Right forelimb (tissue), 1 donor: ENCODE results near the gene CHST13.

Experiments
- DNase-seq: peaks from one replicate; pipeline ENCODE4 v3.0.0-alpha.2; 2018

Gene CHST13, protein sequence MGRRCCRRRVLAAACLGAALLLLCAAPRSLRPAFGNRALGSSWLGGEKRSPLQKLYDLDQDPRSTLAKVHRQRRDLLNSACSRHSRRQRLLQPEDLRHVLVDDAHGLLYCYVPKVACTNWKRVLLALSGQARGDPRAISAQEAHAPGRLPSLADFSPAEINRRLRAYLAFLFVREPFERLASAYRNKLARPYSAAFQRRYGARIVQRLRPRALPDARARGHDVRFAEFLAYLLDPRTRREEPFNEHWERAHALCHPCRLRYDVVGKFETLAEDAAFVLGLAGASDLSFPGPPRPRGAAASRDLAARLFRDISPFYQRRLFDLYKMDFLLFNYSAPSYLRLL

DNA sequence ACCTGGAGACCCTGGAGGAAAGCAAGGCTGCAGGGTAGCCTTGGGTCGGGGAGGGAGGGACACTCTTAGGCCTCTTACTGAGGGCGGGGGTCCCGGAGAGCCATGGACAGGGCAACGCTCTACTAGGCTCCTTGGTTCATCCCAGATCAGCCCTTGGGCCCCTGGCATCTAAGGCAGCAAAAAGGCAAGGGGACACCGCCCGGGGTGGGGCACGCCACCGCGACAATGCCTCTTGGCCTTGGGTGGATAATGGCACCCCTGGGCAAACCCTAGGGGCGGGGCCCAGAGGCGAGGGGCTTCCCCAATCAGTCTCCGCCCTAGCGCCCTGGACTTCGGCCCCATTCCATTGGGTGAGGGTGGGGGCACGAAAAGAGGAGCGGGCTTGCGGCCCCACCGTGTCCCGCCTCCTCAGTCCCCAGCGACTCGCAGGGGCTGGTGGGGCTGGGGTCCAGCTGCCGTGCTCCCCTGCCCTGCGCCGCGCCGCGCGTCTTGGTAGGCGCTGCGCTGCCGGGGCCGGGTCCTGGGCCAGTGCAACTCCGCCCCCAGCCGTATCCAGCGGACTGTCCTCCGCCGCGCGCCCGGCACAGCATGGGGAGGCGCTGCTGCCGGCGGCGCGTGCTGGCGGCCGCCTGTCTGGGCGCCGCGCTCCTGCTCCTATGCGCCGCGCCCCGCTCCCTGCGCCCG is at the start of gene CHST13:
TSS of gene CHST13 (plus strand) at position 411 of the 684 bp plus-strand sequence. CDS start at position 589, 178 bp downstream.
- DNase-seq, result peak; percentile 66

DNA sequence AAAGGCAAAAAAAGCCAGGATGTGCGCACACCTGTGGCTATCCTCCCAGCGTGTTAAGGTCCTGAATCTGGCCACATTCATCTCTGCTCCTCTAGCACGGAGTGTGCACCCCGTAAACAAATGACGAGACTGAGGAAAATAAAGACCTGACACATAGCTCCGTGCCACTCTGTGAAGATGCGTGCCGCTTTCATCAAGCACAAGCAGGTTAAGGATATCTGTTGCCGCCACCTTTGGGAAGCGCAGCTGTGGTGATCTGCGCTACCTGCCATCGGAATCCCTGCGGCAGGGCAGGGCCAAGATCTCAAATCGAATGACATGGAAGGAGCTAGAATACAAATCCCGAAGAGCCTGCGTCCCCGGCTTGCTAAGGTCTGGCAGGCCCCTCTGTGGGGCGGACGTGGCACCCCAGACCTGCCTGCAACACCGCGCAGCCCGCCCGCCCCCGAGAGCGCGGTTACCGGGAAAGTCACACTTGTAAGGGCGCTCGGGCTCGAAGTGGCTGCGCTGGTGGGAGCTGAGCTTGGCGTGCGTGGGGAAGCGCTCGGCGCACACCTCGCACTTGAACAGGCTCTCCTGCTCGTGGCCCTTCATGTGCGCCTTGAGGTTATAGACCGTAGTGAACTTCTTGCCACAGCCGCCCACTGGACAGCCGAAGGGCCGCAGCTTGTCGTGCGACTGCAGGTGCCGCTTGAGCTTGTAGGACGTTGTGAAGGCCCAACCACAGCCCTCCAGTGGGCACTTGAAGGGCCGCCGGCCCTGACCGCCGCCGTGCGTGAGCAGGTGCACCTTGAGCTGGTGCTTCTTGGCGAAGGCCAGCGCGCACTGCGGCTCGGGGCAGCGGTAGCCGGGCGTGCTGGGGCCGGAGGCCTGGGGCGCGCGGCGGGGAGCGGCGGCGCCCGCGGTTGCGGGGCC is 49.2 kb upstream of the CHST13 start:
- DNase-seq, result peak; percentile 67

DNA sequence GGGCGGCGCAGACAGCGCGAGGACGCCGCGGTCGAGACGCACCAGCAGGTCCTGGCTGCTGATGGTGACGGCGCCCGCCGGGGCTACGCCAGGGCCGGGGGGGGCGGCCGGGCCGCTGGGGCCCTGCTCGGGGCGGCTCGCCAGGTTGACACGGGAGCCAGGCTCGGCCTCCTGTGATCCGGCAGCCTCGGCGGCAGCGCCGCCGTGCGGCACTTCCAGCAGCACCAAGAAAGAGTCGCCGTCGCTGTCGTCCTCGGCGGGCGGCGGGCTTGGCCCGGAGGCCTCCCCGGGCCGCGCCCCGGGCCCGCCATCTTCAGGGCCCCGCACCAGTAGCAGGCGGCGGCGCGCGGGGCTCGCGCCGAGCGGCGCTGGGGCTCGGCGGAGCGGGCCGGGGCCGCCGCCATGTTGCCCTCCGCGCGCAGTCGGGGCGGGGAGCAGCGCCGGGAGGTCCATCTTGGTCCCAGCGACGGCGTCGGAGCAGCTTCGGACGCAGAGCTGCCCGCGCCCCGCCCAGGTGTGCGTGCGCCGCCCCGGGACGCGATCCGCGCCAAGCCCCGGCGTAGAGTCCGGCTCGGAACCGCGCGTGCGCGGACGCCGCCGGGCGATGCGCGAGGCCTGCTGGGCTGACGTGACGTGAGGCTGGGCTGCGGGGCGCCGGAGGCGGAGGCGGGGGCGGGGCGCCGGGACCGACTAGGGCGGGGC is 48.4 kb upstream of the CHST13 start, which contains the start of gene ZXDC:
TSS of gene ZXDC (minus strand) at position 479 of the 702 bp plus-strand sequence. CDS start at position 453, 26 bp downstream.
- DNase-seq, result peak; percentile 95

DNA sequence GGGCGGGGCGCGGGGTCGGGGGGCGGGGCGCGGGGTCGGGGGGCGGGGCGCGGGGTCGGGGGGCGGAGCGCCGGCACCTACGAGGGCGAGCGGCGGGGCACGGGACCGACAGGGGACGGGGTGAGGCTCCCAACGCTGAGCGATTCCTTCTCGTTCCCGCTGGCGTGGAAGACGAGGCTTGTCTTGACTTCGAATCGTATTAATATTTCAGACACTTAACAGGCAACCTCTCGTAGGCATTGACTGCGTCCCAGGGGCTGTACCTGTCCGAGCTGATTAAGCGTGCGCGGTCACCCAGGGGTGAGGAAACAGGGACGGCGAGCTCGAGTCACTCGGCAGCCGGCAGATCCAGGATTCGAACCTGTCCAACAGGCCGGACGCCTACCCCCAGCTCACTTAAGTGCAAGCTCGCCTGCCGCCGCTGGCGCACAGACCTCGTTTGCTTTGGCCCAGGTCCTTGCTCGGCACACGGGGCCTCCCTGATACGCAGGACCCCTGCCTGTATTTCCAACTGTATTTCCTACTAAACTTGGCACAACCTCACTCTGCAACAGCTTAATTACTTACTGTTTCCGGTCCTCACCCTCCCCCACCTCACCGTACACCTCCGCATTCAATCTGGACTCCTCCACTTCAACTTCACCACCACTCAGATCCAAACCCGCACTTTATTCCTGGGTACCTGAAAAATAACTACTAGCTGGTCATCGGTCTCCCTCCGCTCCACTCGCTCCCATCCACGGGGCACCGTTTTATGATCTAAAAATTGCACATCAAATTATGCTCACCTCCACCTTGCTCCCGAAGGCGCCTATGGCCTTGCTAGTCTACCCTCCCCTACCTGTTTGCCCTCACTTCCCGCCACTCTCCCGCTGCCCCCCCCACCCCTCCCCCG is 47.5 kb upstream of the CHST13 start:
- DNase-seq, result peak; percentile 73

DNA sequence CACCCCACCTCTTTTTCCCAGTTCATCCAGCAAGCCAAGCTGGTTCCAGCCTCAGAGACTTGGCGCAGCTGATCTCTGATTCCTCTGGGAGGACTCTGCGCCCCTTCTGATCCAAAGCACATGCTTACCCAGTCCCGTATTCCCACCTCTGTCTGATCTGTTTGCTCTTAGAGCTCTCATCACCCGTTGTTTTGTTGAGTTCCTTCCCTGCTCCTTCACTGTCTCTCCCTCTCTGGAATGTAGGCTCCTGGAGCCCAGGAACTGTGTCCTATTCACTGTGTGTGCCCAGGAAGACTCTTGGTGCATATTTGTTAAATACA is 46.9 kb upstream of the CHST13 start:
- DNase-seq, result no peak

DNA sequence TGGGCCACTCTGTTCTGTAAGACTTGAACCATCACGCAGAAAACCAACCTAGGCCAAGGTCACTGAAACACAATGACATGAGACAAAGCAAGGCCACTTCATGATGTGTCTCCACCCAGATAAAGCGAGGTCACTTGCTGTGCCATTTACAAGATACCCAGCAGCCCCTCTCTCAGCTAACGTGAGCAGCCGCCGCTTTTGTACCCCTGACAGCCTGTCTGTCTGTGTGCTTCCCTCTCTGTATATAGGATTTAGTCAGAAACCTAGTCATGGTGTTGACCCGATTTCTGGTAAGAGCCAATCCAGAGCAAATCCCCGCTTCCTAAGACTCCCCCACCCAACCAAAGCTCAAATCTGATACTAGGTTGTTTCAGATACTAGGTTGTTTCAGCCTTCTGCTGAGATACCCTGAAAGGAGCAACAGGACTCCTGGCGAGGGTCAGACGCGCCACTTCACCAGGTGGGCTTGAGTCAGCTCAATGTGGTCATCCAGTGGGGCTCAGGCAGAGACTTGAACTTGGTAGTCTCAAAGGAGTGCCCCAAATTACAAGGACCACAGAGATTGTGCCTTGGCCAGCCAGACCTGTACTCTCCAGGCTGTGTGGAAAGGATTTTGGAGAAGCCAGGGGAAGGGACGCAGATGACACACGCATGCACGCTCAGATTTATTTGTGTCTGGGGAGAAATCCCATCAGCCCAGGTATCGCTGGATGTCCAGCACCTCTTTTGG is 45.2 kb upstream of the CHST13 start:
- DNase-seq, result no peak

DNA sequence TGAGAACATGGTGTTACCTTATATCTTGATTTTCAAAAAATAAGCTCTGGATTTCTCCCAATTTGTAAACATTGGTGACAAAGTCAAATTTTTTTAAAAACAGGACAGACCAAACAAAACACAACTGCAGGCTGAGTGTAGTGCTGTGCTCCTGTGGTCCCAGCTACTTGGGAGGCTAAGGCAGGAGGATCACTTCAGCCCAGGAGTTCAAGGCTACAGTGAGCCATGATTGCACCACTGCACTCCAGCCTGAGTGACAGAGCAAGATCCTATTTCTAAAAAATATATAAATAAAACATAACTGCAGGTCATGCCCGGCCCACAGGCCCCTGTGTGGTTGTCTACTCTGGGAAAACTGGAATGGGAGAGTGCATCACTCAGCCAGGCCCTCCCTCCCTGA is 44.3 kb upstream of the CHST13 start:
- DNase-seq, result no peak

DNA sequence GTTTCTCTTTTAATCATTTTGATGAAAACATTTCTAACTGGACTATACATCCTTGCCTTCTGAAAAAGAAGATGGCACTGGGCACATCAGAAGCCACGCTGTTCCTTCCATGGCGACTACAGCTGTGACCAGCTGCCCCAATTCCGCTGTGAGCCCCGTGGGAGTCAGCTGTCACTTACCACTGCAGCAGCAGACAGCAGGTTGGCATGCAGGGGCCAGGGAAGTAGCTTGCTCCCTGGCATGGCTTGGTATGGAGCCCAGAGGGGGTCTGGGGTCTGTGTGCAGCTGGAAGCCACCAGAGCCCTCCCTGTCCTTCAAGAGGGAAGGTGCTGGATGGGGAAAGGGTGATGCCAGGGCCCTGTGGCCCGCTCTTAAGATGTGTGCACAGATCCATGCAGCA is 43.7 kb upstream of the CHST13 start:
- no peak for DNase-seq

DNA sequence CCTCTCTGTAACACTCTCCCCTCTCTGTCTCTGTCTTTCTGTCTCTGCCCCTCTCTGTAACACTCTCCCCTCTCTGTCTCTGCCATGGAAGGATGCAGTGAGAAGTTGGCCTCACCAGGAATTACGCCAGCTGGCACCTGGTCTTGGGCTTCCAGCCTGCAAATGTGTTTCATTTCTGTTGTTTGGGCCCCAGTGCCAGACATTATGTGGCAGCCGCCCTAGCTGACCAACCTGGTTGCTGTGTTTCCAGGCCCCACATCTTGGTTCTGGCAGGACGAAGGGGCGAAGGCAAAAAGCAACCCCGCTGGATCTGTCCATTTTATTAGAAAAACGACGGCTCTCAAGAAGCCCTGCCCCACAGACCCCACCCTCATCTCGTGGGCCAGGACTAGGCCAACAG is 43.1 kb upstream of the CHST13 start:
- peak; percentile 75 for DNase-seq

DNA sequence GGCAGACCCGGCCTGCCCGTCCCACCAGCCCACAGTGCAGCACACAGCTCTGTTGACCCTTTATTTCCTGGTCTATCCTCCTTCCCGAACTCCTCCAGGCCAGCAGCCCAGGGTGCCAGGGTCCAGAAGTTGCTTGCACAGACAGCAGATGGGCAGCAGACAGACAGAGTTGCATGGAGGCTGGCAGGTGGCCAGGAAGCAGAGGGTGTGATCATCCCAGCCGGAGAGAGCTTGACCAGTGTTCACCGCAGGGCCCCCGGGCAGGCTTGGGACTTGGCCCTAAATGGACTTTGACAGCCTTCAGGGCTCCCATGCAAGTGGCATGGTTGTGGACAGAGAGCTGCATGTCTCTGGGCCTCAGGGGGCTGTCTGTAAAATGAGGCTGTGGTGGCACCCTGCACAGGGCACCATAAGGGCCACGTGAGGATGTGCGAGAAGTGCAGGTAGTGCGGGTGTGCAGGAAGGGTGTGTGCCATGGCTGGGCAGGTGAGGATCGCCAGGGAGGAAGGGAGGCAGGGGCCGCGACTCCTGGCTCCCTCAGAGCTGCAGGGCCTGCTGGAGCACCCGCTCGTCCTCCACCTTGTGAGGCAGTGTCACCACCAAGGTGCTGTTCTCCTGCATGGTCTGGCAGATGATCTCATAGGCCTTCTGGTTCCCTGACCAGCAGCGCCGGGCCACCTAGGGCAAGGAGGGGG is 42.0 kb upstream of the CHST13 start:
- DNase-seq, result no peak

DNA sequence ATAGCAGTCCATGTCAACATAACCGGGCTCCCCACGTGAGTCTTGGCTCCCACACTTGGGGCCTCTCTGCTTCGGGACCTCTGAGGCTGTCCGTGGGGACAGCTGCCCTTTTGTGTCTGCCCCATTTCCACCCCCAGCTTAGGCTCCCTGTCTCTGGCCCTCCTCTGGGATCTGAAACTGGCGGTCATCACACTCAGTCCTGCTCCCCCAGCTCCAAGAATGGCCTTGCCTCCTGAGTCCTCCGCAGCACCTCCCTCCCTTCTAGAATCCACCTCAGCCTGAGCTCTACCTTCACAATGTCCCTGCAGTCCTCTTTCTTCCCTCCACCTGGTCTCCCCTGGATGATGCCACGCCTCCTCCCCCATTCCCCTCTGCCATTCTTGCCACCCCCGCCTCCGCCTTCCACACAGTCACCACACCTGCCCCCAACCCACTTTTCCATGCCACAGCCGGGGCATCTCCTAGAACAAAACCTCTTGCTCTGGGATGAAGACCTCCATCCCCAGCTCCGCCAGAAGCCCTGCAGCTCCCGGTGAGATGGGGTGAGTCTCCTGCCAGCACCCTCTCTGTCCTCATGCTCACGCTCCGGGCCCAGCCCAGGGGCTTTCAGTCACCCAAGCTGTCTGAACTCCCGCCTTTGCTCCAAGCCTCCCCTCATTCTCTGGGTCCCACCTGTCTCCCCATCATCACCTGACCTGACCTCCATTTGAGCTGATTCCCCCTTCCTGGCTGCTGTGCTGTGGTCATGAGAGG is 41.3 kb upstream of the CHST13 start:
- DNase-seq, result no peak

DNA sequence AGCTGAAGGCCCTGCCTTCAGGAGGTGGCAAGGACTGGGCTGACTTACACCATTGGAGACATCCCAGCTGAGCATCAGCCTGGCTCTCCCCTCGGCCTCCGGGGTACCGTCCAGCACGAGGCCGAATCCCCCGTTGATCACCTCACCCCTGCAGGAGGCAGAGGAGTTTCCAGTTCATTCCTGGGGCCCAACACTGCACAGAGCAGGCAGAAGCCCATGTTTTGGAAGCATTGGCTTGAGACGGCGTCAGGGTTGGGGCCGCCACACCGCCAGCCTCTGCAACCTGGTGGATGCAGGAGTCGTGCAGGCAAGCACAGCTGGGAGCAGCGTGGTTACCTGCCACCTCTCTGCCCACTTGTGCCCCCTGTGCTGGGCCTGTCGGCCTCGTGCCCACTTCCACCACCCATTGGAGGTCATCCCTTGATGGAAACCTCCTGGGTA is 40.6 kb upstream of the CHST13 start:
- no peak for DNase-seq

DNA sequence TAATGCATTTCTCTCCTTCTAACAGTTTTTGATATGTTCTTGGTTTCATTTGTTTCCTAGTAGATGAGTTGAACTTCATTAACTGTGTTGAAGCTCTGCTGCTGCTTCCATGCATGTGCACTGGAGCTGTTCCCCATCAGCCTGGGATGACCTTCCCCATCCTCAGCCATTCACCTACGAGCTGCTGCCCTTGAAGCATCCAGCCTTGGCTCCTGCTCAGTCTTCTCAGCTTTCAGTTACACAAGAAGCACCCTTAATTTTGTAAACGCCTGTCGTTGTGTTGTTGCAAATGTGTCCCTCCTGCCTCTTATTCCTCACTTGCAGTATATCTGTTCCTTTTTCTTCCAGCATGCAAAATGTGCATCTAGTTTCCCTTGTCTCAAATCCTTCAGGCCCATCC is 39.8 kb upstream of the CHST13 start:
- DNase-seq, result no peak

DNA sequence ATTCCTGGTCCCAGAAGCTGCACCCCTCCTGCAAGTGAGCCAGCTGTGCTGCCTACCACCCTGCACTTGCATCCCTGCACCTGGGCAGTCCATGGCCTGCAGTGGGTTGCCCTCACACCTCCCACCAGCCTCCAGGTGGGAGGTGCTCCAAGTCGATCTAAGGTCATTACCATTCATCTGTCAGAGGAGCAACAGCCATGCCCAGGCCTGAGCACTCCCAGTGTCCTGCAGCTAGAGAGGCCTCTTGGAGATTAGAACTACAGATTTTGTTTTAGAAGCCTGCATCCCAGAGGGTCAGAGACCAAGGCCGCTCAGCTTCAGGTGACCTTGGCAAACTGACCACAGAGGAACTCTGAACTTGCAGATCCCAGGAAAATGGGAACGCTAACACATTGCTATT is 39.3 kb upstream of the CHST13 start:
- DNase-seq, result no peak

DNA sequence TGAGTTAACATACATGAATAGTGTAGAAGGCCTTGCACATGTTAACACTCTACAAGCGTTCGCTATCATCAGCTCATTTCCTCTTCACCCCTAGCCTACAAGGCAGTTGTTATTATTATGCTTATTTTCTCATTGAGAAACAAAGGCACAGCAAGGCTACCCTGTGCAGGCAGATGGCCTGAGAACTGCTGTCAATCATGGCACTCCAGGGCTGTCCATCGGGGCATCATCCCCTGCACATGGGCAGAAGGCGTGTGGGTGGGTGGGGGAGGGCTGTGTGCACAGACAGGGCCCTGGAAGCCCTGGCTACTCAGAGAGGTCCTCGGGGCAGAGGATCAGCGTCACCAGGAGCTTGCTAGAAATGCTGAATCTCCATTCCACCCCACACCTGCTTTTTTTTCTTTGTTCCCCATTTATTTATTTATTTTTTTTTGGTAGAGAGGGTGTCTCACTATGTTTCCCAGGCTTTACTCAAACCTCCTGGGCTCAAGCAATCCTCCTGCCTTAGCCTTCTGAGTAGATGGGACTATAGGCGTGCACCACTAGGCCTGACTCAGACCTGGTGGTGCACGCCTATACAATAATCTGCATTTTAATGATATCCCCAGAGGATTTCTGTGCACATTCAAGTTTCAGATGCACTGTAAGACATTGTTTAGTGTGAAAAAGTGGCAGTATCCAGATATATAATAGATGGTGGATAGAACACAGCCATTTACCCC is 38.6 kb upstream of the CHST13 start:
- no peak for DNase-seq

DNA sequence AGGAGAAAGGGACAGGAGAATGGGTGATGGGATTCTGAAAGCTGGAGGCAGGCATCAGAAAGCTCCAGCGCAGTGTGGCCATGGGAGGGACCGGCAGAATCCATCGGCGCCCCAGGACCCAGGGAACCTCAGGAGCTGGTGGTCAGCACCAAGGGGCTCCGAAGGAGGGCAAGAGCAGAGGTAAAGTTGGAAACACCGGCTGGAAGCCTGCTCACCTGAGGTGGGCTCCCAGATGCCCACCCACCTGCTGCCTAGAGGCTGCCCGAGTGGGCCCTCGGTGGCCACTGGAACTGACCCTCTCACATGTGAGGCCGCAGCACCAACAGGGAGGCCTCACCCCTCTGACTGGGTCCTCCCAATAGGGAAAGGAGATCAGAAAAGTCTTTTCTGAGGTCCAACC is 38.0 kb upstream of the CHST13 start:
- DNase-seq, result no peak

DNA sequence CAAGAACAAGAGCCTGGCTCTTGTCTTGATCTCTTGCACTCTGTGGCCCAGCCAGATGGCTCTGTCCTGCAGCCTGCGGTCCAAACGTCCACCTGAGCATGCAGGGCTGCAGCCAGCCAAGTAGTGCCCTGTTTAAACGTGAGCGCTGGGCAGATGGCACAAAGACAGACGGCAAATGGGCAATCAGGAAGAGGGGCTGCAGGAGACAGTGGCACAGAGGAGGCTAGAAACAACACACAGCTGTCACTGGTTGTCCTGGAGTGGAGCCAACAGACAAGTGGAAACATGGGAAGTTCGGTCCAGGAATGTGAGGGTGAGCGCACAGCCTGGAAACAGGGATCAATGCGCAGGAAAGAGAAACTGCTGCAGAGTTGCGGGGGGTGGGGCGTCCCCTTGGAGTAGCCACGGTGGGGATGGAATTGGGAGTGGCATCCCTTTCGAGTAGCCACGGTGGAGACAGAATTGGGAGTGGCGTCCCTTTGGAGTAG is 37.6 kb upstream of the CHST13 start:
- no peak for DNase-seq

DNA sequence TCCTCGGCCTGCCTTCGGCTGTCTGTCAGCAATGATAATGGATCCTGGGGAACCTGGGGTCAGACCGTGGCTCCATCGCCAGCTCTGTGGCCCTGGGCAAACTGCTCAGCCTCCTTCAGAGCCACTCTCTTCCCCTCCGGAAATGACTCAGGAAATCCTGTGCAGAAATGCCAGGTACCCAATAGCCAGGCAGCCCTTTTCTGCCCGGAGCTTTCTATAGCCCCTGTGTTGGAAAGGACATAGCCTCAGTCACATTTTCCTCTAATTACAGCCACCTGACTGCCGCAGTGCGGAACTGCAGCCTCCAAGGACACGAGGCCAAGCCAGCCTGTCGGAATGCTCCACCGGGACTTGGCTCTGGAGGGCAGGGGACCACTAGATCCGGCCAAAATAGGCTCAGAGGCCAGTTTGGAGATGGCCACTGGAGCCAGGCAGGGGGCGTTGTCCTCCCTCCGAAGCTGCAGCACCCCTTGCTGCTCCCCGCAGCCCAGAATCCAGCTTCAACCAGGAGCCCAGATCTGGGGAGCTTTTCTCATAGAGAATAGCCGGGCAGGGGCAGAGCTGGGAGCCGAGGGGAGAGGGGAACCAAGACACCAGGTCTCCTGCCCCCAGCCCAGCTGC is 36.7 kb upstream of the CHST13 start:
- DNase-seq, result no peak
